Measurements from ENCODE around the gene MESD.

MESD gene

DNA sequence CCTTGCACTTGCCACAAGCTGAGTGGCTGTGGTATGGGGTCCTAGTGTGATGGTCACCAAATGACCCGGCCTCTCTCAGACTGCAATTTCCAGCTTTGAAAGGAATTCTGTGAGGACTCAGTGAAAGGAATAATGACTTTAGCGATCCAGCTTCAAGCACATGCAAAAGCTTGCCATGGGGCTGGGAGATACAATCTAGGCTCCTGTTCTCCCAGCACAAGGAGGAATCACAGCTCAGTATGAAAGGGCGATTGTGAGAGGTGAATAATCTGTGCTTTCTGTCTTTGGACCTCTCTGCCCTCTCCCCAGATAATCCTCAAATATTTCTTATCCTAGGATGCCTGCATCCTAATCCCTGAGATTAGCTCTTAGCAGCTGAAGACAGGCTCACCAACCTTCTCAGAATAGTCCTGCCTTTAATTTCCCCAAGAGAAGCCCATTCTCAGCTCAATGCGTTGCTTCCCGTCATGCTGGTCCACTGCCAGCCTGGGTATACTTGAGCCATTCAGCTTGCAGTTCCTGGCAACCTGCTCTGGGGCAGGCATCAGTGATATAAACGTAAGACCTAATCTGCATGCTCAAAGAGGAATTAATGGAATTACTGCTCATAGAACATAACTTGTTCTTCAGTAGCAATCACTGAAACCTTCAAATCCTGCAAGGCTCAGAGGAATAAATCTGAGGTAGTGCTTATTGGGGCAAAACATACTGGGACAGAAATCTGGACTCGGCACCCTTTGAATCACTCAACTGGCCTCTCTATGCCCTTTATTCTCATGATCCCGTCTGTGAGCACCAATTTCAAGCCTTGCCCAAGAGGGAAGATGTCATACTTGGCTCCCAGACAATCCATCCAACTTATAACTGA, 26.2 kb upstream of the MESD start:
- no peak for DNase-seq (ENCODE audit: low spot score)

DNA sequence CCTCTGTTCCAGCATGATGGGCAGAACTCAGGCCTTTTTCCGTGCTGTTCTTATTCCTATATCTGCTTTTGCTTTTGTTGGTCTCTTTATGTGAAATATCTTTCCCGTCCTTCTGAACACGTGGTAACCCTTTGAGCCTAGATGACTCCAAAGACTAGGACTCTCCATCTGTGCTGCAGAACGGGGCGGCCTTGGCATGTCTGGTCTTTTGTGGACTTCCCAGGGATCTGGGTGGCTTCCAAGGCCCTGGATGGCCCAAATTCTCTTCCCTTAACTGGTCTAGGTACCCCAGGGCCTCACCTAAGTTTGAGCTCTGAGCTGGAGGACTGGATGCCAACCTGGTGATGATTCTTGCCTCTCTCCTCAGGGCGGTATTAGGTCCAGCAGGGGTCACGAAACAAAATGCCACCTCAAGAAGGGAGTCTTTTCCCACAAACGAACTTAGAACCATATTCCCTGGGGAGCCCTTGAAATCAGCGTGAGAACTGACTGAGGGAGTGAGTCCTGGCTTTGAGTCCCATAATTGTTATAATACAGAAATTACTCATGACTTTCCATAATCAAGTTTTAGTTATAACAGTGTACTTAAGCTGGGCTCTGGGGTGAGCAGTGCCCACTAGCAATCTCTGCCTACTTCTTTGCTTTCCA, 25.0 kb upstream of the MESD start:
- no peak for DNase-seq (ENCODE audit: low spot score)

GRCh38 chr15:81013396-81013929, 23.8 kb upstream of the MESD start:
- DNase-seq (ENCODE audit: low spot score): no peak

DNA sequence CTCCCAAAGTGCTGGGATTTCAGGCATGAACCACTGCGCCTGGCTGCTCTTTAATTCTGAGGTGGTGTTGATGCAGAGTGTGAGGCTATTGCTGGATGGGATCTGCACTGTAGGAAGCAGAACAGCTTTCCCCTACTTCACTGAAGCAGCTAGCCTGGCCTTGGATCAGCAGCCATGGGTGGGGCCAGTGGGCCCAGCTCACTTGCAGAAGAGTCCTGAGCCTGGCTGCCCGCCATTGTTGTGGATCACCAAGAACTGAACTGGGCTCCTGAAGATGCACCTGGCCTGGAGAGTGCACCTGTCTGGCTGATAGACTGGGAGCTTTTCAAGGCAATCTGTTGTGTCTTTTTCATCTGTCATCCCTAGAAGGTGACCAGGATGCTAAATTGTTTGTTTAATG, 23.0 kb upstream of the MESD start:
- DNase-seq (ENCODE audit: low spot score): no peak

GRCh38 chr15:81011593-81011992, 22.0 kb upstream of the MESD start:
- DNase-seq (ENCODE audit: low spot score): no peak

DNA sequence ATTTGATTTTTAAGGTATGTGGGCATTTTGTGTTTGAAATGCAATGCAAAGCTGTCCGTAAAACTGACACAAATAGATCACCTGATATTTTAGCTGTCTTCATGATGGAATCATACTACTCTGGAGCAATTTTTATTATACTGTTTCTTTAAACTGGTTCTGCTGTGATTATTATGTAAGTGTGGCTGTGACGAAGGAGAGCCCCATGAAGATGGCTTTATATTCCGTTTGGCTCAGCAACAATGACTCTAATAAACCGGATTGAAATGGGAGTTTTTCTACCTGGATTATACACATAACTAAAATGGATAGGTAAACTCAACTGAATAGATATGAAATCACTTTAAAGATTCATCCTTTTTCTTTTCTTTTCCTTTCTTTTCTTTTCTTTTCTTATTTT, 20.5 kb upstream of the MESD start:
- DNase-seq (ENCODE audit: low spot score): no peak

DNA sequence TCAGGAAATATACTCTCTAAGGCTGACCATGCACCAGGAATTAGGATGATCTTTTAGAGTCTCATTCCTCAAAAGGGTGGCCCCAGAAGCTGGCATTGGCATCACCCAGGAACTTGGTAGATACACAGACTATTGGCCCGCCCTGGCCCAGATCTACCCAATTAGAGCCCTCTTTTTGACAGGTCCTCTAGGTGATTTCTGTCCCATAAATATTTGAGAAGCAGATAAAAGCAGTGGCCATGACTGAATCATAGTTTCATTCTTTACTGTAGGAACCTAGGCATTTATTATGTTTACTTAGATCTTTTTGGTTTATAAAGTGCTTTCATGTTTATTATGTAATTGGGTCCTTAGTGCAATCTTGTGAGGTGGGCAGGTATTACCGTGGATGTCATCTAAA, 18.7 kb upstream of the MESD start:
- no peak for DNase-seq (ENCODE audit: low spot score)

- DNase-seq (ENCODE audit: low spot score): no peak
Observed at GRCh38 chr15:81007428-81008064, 17.9 kb upstream of the MESD start.

DNA sequence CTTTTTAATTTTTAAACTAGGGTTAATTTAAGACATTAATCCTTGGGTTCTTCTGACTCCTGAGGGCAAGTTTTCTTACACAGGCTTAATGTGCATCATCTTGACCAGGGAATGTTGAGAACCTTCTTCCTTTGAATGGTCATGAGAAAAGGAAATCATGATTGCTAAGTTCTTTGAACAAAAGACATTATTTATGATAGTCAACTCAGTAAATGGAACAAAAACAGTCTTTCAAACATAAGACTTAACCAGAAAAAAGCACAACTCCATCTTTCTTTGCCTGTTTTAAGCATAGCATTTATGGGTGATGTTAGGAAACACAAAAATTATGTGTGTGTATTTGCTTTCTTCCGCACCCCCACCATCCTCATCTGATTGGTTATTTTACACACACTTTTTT, 16.5 kb upstream of the MESD start:
- DNase-seq (ENCODE audit: low spot score): no peak

- DNase-seq (ENCODE audit: low spot score): no peak
Observed at GRCh38 chr15:81003097-81003350, 13.4 kb upstream of the MESD start.

GRCh38 chr15:81002331-81003096, 12.9 kb upstream of the MESD start:
- peak; percentile 57 for DNase-seq (ENCODE audit: low spot score)

DNA sequence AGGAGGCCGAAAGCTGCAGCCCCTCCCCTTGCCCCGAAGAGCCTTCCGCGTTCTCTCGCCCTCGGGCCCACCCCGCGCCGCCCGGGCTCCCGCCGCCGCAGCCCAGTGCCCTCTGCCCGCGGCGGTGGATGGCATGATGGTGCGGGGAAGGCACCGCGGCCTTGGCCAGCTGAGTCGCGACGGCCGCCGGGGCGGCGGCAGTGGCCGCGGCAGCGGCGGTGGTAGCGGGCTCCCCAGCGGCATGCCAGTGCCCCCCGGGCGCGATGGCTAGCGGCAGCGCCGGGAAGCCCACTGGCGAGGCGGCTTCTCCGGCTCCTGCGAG, 12.4 kb upstream of the MESD start:
- peak; percentile 47 for DNase-seq (ENCODE audit: low spot score)

GRCh38 chr15:81001152-81002008, 11.8 kb upstream of the MESD start:
- DNase-seq (ENCODE audit: low spot score): peak; percentile 71

DNA sequence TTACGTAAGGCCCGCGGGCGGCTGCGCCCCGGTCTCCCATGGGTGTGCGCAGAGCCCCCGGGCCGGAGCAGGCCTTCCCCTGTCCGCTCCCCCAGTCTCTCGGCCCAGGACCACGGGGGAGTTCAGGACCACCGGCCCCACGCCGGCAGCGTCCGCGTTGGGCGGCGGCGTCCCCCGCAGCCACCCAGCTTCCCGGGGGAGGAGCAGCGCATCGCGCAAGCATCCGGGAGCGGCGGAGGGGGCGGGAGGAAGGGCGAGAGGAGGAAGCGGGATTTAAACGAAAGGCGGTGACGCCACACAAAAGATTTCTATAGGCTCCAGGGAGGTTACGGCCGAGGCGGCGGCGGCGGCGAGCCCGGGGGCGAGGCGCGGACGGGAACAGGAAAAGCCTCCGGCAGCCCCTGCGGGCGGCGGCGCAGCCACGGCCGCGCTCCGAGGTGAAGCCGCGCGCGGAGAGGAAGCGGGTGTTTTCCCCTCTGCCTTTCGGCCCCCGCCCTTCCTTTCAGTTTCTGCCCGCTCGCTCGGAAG, 11.1 kb upstream of the MESD start, which contains the start of gene TLNRD1:
TLNRD1 (plus strand) TSS at position 300 of the 528 bp plus-strand sequence. CDS start 1,349 bp downstream, outside the sequence.
- peak; percentile 92 for DNase-seq (ENCODE audit: low spot score)

DNA sequence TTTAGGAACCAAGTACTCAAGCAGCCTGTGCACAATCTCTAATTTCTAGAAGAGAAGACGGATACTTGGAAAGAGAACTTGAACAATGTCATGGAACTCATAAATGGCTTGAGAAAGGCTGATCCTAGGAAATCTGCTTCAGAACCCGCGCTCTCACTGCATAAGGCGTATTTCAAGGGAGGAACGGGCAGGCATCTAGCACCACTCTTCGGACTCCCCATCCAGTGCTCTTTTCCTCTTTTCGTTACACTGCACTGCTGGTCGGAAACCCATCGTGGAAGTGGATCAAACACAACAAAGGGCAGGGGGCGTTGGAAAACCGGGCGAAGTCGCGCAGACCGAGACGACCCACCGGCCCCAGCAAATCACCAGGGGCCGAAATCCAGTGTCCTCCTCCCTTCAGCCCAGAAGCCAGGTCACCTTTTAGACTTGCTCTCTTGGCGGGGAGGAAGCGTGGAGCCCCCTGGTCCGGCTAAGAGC, 10.6 kb upstream of the MESD start:
- DNase-seq (ENCODE audit: low spot score): no peak

DNA sequence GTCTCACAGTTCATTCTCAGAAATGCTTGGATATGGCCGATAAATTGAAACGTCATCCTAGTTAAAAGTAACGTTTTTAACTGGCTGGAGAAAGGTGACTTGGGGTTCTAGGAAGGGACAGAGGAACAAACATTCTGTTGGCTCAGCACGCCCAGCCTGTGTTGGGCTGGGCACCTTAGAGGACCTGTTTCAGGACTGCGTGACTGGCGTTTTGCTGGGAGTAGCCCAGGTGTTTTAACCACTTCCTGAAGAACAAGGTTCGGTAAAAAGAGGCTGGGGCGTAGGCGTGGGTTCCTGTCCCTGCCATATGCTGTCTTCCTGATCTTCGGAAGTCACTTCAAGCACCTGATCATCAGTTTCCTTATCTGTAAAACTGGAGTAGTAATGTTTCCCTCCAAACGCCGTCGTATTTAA, 10.0 kb upstream of the MESD start:
- no peak for DNase-seq (ENCODE audit: low spot score)

DNA sequence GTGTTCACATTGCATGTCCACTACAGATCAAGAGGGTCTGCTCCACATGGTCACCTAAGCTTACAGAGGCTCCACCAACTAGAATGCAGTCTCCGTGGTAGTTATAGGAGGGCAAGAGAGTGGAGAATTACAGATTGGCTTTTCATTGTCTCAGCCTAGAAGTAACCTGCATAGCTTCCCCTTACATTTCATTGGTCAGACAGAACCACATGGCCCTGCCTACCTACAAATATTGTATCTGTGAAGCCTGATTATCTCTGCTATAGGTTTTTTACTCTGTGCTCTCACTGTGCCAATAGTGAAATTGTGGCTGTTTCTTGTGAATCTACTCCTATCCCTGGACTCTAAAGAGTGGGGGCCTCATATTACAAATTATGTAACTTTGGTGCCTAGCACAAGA, 8.6 kb upstream of the MESD start:
- no peak for DNase-seq (ENCODE audit: low spot score)

DNA sequence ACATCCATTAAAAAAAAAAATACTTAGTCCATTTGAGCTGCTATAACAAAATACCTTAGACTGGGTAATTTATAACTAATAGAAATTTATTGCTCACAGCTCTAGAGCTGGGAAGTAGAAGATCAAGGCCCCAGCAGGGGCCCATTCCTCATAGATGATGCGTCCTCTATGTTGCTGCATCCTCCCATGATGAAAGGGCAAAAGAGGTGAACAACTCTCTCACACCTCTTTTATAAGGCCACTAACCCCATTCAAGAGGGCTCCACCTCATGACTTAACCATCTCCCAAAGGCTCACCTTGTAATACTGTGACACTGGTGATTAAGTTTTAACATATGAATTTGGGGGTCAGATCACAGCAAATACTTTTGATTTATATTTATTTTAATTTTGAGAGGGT, 8.1 kb upstream of the MESD start:
- no peak for DNase-seq (ENCODE audit: low spot score)

DNA sequence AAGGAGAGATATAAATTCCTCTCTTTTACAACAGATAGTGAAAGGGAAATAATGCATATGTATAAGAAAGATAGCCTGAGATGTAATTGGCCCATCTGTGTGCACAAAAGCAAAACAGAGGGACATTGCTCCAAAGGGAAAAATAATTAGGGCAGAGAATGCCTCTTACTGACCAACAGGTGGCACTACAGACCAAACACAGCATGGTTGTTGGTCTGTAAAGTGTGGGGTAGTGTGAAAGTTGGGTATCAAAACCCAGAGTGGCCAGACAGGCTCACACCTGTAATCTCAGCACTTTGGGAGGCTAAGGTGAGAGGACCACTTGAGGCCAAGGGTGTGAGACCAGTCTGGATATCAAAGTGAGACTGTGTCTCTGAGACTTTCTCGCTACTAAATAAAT, 6.6 kb upstream of the MESD start:
- no peak for DNase-seq (ENCODE audit: low spot score)

DNA sequence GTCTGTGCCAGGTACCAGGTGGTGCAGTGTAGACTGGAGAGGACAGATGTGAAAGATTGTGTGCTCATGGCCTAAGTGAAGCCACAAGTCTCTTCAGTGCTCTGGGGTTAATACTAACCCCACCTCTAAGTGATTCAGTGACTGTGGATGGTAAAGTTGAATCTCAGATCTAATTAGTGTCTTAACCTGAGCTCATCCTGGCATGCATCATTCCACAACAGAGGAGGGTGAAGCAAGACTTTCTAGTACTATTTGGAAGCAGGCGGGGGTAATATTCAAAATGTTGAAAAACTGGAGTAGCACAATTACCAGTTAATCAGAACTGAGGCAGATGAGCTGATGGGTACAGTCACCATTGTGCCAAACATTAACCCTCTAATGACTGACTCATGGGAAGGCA, 2.8 kb upstream of the MESD start:
- DNase-seq (ENCODE audit: low spot score): no peak

DNA sequence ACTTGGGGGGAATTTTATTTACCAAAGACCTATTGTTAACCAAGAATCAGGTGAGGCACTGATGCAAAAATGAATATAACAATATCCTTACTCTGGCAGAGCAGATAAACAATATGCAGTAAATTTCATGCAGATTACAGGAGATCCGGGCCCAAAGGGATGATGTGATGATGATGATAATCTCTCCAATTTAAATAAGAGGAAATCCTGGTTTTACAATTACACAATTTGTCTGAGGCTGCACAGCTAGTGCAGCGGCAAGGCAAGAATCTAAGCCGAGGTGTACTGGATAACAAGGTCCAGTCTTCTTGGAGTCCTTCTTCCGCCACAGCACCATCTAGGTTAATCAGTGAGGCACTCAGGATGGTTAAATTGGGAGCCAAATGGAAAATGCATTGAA, 2.4 kb upstream of the MESD start:
- DNase-seq (ENCODE audit: low spot score): no peak
